GM12875 (cell line): ENCODE measurements around the gene NFE2L3.
A peak's percentile ranks its signal among the peaks of the same experiment; 100 is the strongest.

Experiments used
- H3K4me3 ChIP-seq: one replicate; pipeline ENCODE4 v1.5.1; 2011; ENCODE audit warnings: low read depth, low read length, control low read depth
- TF ChIP-seq, protein P1 (sequence below): IDR thresholded peaks from 2 replicates; pipeline ENCODE4 v1.5.1; 2011; ENCODE audit warnings: low read depth, mild to moderate bottlenecking, control low read depth, inconsistent platforms, low read length, moderate library complexity, borderline replicate concordance; ENCODE audit not compliant: insufficient read depth

Gene NFE2L3

DNA sequence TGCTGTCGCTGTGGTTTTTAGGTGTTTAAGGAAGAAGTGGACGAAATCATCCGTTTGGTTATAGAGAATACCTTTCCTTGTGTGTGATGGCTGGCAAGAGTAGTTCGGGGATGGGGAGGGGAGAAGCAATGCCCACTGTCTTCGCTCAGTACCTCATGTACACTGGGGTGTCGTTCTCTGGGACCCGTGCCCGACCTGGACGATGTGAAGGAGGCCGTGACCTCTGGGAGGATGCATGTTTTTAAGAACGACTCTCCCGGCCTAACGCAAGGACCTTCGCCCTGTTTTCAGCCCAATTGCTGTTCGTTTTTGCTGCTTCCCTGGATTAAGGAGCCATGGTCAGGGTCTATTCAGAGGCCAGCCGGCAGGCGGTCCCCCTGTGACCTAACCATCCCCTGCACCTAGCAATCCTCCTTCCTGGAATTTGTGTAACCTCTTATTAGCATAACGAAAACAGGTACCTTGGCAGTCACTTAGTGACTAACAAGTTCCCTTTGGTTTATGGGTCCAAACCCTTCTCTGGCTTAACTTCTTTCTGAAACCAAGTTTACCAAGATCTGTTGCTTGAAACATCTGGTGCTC, 1.3 kb downstream of the NFE2L3 start:
- TF ChIP-seq, protein P1, sequence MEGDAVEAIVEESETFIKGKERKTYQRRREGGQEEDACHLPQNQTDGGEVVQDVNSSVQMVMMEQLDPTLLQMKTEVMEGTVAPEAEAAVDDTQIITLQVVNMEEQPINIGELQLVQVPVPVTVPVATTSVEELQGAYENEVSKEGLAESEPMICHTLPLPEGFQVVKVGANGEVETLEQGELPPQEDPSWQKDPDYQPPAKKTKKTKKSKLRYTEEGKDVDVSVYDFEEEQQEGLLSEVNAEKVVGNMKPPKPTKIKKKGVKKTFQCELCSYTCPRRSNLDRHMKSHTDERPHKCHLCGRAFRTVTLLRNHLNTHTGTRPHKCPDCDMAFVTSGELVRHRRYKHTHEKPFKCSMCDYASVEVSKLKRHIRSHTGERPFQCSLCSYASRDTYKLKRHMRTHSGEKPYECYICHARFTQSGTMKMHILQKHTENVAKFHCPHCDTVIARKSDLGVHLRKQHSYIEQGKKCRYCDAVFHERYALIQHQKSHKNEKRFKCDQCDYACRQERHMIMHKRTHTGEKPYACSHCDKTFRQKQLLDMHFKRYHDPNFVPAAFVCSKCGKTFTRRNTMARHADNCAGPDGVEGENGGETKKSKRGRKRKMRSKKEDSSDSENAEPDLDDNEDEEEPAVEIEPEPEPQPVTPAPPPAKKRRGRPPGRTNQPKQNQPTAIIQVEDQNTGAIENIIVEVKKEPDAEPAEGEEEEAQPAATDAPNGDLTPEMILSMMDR: no peak
- H3K4me3 ChIP-seq: peak overlapping the region; percentile 83

DNA sequence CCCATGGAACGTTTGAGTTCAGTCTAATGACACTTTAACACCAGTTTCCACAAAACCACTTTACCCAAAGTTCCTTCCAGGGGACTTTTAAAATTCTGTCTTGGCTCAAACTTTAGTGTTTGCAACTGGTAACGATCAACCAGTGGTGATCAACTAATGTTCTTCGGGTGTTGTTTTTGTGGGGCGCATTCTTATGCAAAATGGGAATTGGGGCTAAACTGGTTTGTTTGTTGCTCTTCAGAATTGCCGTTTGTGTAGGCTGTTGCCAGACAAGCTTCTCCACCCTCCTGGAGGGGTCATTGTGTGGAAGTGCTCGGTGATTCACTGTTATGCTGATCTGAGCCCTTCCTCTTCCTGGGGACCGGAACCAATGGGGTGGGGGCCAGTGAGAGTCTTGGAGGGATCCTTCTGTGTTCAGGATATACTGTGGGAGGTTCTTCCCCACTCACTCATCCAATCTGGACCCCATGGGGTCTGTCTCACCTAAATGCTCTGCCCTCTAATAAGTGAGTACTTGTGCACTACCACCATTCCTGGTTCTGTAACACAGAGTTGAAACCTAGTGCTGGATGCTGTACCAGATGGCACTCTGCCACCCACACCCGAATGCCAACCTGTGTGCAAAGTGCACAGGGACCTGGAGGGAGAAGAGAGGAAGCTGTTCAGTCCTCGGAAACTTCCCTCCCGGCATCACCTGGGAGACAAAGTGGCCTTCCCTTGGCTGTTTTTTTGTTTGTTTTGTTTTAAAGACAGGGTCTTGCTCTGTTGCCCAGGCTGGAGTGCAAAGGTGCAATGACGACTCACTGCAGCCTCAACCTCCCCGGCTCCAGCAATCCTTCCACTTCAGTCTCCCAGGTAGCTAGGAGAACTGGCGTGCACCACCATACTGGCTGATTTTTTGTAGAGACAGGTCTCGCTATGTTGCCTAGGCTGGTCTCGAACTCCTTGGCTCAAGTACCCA, 2.1 kb downstream of the NFE2L3 start:
- TF ChIP-seq, protein P1: no peak
- peak overlapping the region; percentile 83 for H3K4me3 ChIP-seq

DNA sequence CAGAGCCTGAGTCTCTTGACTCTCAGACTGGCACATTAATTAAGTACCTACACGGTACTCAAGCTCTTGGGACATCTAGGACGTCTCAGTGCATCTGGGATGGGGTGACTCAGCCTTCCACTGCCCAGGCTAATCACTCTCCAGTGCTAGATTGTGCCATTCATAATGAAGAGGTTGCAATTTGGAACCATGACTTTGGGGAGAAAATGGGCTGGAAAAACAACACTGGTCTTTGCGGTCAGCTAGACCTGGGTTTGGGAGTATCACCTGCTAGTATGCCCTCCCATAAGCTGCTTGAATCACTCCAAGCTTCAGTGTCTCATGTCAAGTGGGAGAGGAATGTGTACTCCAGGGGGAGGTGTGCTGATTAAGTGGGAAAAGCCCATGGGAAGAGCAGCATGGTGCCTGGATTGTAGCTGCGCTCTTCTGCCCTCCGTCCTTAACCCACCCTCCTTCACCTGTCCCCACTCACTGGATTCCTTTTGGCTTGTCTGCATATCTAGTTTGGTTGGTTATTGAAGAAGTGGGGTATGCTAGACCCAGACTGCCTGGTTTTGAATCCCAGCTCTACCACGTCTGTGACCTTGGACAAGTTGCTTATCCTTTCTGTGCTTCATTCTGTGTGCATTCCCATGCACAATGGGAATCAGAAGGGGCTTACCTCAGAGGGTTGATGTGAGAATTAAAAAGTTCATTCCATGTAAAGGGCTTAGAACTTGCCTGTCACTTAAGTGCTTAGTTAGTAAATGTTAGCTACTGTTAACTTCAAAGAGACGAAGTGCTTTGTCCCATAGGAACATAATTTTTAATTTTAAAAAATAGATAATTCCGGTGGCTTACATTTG, 3.8 kb downstream of the NFE2L3 start:
- TF ChIP-seq, protein P1: no peak
- no peak overlapping the region for H3K4me3 ChIP-seq

DNA sequence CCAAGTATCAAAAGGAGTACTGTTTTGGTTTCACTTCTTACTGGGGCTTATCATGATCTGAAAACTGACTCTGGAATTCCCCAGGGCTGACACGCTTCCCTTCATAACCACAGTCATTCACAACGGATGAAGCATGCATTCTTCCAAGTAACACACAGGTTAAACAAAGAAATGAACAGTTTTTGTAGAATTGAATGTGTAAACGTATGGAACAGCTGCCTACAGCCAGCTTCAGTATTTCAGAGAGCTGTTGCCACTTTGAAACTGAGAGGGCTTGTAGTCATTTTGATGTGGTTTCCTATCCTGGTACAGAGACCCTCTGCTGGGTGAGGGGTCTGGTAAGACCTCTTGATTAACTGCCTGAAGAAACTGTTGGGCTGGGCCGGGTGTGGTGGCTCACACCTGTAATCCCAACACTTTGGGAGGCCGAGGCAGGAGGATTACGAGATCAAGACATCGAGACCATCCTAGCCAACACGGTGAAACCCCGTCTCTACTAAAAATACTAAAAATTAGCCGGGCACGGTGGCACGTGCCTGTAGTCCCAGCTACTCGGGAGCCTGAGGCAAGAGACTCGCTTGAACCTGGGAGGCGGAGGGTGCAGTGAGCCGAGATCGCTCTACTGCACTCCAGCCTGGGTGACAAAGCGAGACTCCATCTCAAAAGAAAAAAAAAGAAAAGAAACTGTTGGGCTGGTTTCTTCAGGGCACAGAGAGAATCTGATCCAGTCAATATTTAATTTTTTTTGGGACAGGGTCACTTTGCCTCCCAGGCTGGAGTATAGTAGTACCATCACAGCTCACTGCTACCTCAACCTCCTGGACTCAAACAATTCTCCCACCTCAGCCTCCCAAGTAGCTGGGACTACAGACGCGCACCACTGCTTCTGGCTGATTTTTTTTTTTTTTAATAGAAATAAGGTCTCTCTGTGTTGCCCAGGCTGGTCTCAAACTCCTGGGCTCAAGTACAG, 4.7 kb downstream of the NFE2L3 start:
- TF ChIP-seq, protein P1: no peak
- H3K4me3 ChIP-seq: peak overlapping the region; percentile 27

DNA sequence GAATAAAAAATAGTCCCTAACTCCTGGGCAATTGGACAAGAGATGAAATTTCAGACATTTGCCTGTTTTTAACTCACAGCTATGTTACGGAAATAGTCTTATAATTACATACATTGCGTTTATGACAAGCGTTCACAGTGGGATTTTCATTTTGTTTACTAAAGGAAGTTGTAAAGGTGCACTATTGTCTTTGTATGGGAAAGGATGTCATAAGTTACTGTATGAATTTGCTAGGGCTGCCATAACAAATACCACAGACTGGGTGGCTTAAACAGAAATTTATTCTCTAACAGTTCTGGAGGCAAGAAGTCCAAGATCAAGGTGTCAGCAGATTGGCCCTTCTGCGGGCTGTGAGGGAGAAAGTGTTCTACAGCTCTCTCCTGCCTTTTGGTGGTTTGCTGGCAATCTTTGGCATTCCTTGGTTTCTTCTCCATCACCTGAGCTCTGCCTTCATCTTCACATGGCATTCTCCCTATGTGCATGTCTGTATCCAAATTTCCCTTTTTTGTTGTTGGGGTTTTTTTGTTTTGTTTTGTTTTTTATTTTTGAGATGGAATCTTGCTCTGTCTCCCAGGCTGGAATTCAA, 5.6 kb downstream of the NFE2L3 start:
- H3K4me3 ChIP-seq: no peak overlapping the region
- TF ChIP-seq, protein P1: no peak

DNA sequence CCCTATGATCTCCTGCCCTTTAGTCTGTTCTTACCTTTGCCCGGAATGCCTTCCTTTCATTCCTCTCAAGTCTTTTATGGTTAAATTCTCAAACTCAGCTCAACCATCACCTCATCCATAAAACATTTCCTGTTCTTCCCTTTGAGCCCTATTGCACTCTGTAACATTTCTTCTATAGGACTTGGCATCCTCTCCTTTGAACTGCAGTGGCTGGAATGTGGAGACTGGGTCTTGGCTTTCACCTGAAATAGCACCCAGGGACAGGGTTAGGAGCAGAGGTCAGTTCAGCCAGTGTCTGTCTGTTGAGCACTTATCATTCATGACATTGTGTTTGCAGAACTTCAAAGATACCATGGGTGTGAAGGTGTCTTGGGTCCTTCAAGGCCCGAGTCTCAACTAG, 7.2 kb downstream of the NFE2L3 start:
- H3K4me3 ChIP-seq: no peak overlapping the region
- TF ChIP-seq, protein P1: no peak
